ENCODE data around the gene NTM. TPM values are rescaled to one million over a fixed set of nuclear protein-coding genes. Genes with fewer than 3 reads are reported as not detected.

Gene NTM
- total RNA-seq, 1 experiment from 2014 or later, result 16.4 TPM

DNA sequence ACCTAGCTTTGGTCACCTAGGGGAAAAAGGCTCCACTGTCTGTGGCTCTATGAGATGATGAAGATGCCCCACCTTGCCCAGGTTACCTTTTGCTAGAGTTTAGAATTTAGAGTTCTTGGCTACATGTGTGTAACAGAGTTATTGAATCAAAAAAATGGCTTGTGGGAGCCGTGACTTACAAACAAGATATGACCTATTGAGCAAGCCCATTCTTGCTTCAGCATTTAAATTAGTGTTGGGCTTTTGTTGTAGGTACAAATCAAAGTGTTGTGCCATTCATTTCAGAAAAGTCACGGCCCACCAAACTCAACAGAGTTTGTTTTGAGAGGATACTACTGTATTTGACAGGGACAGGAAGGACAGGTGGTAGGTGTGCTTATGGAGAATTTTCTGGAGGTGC, 768.8 kb downstream of the NTM start:
- Mint-ChIP-seq H3K27me3 (ENCODE audit: low read depth) (no peaks in the 10 kb centered on the region), H3K27ac (no peak overlapping the region), H3K4me3 (no peak overlapping the region), H3K36me3 (no peaks in the 10 kb centered on the region), H3K9me3 (no peaks in the 10 kb centered on the region), H3K4me1 (no peaks in the 10 kb centered on the region)
- CTCF ChIA-PET, result interaction anchor here (1.3 to 3.4 kb wide), 3 partner anchors 13 to 444 kb away, joined by 3 to 15 read pairs (median 5); no protein-coding TSS in a partner anchor
- DNase-seq (ENCODE audit: low spot score), result no peak
- no peak for TF ChIP-seq GABPB1 (CRISPR knock-in tag; IDR thresholded peaks at IDR 0.05)
- TF ChIP-seq TCF7 (CRISPR knock-in tag; IDR thresholded peaks at IDR 0.05; ENCODE audit: low read depth), result no peak
- no peak for TF ChIP-seq OVOL2 (CRISPR knock-in tag; IDR thresholded peaks at IDR 0.05; ENCODE audit: borderline replicate concordance)
- TF ChIP-seq ESRRA (CRISPR knock-in tag; IDR thresholded peaks at IDR 0.05; ENCODE audit: borderline replicate concordance), result no peak
- TF ChIP-seq, protein P1, sequence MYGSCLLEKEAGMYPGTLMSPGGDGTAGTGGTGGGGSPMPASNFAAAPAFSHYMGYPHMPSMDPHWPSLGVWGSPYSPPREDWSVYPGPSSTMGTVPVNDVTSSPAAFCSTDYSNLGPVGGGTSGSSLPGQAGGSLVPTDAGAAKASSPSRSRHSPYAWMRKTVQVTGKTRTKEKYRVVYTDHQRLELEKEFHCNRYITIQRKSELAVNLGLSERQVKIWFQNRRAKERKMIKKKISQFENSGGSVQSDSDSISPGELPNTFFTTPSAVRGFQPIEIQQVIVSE (CRISPR knock-in tag; IDR thresholded peaks at IDR 0.05; ENCODE audit: borderline replicate concordance), result no peak
- no peak for TF ChIP-seq E2F4 (CRISPR knock-in tag; IDR thresholded peaks at IDR 0.05; ENCODE audit: borderline replicate concordance, low read depth)
- TF ChIP-seq ZNF416 (CRISPR knock-in tag; IDR thresholded peaks at IDR 0.05), result no peak
- no peak for TF ChIP-seq RORB (CRISPR knock-in tag; IDR thresholded peaks at IDR 0.05)
- TF ChIP-seq GTF2I (CRISPR knock-in tag; conservative IDR thresholded peaks at IDR 0.05), result no peak
- TF ChIP-seq NR2C2 (CRISPR knock-in tag; IDR thresholded peaks at IDR 0.05), result no peak
- no peak for TF ChIP-seq FOXJ3 (CRISPR knock-in tag; IDR thresholded peaks at IDR 0.05; ENCODE audit: borderline replicate concordance)
- TF ChIP-seq ETV6 (CRISPR knock-in tag; IDR thresholded peaks at IDR 0.05), result no peak
- no peak for TF ChIP-seq ZNF396 (CRISPR knock-in tag; IDR thresholded peaks at IDR 0.05; ENCODE audit: borderline replicate concordance)
- no peak for TF ChIP-seq EMX1 (CRISPR knock-in tag; IDR thresholded peaks at IDR 0.05)
- no peak for ATAC-seq
- POLR2A ChIA-PET, result no interaction called here

GRCh38 chr11:132140056-132140455, 769.6 kb downstream of the NTM start:
- Mint-ChIP-seq H3K27me3 (ENCODE audit: low read depth) (no peaks in the 10 kb centered on the region), H3K4me1 (no peaks in the 10 kb centered on the region), H3K36me3 (no peaks in the 10 kb centered on the region), H3K9me3 (no peaks in the 10 kb centered on the region), H3K4me3 (no peak overlapping the region), H3K27ac (no peak overlapping the region)
- ChIA-PET CTCF (interaction anchor here (0.6 to 3.4 kb wide), 6 partner anchors 11 to 452 kb away, joined by 3 to 15 read pairs (median 4); no protein-coding TSS in a partner anchor), POLR2A (no interaction called here)
- no peak for DNase-seq (ENCODE audit: low spot score)
- peak; percentile 91 for ATAC-seq
- TF ChIP-seq ZBTB43 (CRISPR knock-in tag; IDR thresholded peaks at IDR 0.05) (no peak), RORB (CRISPR knock-in tag; IDR thresholded peaks at IDR 0.05) (no peak), E2F4 (CRISPR knock-in tag; IDR thresholded peaks at IDR 0.05; ENCODE audit: borderline replicate concordance, low read depth) (no peak), HMGA2 (CRISPR knock-in tag; IDR thresholded peaks at IDR 0.05) (no peak), ETV6 (CRISPR knock-in tag; IDR thresholded peaks at IDR 0.05) (no peak), SMAD3 (CRISPR knock-in tag; IDR thresholded peaks at IDR 0.05; ENCODE audit: borderline replicate concordance) (no peak), IRF2 (CRISPR knock-in tag; IDR thresholded peaks at IDR 0.05; ENCODE audit: borderline replicate concordance, low read depth) (no peak), CBFB (CRISPR knock-in tag; IDR thresholded peaks at IDR 0.05; ENCODE audit: low read depth) (no peak), JAZF1 (CRISPR knock-in tag; IDR thresholded peaks at IDR 0.05) (no peak), NFYB (CRISPR knock-in tag; conservative IDR thresholded peaks at IDR 0.05; ENCODE audit: low read depth) (no peak), PREB (CRISPR knock-in tag; IDR thresholded peaks at IDR 0.05; ENCODE audit: borderline replicate concordance) (no peak), ZNF512 (CRISPR knock-in tag; IDR thresholded peaks at IDR 0.05; ENCODE audit: borderline replicate concordance) (no peak), PRRX2 (CRISPR knock-in tag; IDR thresholded peaks at IDR 0.05) (no peak)
- TF ChIP-seq, protein P2, sequence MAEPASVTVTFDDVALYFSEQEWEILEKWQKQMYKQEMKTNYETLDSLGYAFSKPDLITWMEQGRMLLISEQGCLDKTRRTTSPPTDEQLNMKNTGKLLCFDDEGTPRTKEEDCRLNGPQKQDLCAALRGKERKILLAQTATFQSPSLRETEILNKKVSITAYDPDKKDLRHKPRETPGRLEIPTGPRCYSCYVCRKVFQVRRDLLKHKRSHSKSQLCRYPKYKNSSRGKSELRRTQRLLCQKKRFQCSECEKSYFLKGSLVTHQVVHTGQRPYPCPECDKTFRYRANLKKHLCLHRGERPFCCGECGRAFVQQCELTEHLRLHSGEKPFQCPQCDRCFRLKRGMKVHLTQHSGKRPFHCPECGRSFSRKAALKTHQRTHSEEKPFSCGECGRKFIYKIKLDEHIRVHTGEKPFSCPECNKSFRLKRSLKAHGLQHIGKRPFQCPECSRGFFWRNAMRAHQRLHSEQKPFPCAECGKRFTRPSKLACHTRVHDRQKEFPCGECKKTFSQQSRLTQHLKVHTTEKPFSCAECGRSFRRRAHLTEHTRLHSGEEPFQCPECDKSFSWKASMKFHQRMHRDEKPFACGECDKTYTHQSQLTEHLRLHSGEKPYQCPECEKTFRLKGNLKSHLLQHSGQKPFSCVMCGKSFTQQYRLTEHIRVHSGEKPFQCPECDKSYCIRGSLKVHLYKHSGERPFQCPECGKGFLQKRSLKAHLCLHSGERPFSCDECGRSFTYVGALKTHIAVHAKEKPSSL (CRISPR knock-in tag; conservative IDR thresholded peaks at IDR 0.05), result no peak
- TF ChIP-seq, protein P3, sequence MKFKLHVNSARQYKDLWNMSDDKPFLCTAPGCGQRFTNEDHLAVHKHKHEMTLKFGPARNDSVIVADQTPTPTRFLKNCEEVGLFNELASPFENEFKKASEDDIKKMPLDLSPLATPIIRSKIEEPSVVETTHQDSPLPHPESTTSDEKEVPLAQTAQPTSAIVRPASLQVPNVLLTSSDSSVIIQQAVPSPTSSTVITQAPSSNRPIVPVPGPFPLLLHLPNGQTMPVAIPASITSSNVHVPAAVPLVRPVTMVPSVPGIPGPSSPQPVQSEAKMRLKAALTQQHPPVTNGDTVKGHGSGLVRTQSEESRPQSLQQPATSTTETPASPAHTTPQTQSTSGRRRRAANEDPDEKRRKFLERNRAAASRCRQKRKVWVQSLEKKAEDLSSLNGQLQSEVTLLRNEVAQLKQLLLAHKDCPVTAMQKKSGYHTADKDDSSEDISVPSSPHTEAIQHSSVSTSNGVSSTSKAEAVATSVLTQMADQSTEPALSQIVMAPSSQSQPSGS (CRISPR knock-in tag; IDR thresholded peaks at IDR 0.05; ENCODE audit: borderline replicate concordance, low read depth), result no peak
